Neural cell (in vitro differentiated cells): ENCODE data around the gene SLC6A20. TPM values are rescaled to one million over a fixed set of nuclear protein-coding genes. Genes with fewer than 3 reads are reported as not detected.

ENCODE experiments used
- H2AFZ ChIP-seq: fragments of 200-600, 300-800 bp; sonication (generic), shearing (Covaris generic); 2 replicates; pipeline ENCODE4 v1.6.0; 2014; ENCODE audit warnings: low read depth, mild to moderate bottlenecking, antibody characterized with exemption, low read length, moderate library complexity
- H3F3A ChIP-seq: fragments of 200-600 bp; shearing (Covaris generic); 2 replicates; pipeline ENCODE4 v1.6.1; 2016; ENCODE audit warnings: mild to moderate bottlenecking, moderate library complexity, mixed read lengths, antibody characterized with exemption, low read length; ENCODE audit not compliant: insufficient read depth, poor library complexity, severe bottlenecking
- H3K27ac ChIP-seq: fragments of 200-600, 300-800 bp; sonication (generic), shearing (Covaris generic); 2 replicates; pipeline ENCODE4 v1.5.1; 2014; ENCODE audit warnings: mild to moderate bottlenecking, low read length, moderate library complexity
- H3K27me3 ChIP-seq: fragments of 300-800, 200-600 bp; sonication (generic), shearing (Covaris generic); 2 replicates; pipeline ENCODE4 v1.6.0; 2014; ENCODE audit warnings: mild to moderate bottlenecking, low read depth, low read length, moderate library complexity; ENCODE audit not compliant: insufficient read depth
- H3K36me3 ChIP-seq: fragments of 300-800, 200-600 bp; sonication (generic), shearing (Covaris generic); 2 replicates; pipeline ENCODE4 v1.5.1; 2014; ENCODE audit warnings: mild to moderate bottlenecking, antibody characterized with exemption, low read length, moderate library complexity; ENCODE audit not compliant: insufficient read depth
- H3K4me2 ChIP-seq: fragments of 300-800, 200-600 bp; sonication (generic), shearing (Covaris generic); 2 replicates; pipeline ENCODE4 v1.6.0; 2014; ENCODE audit warnings: mild to moderate bottlenecking, low read length
- H3K4me3 ChIP-seq: fragments of 300-800, 200-600 bp; sonication (generic), shearing (Covaris generic); 2 replicates; pipeline ENCODE4 v1.5.1; 2014; ENCODE audit warnings: mild to moderate bottlenecking, low read length, moderate library complexity
- H3K79me2 ChIP-seq: fragments of 200-600 bp; shearing (Covaris generic); replicated peaks from 2 replicates; pipeline ENCODE4 v1.6.0; 2014; ENCODE audit warnings: mild to moderate bottlenecking, low read length, moderate library complexity; ENCODE audit not compliant: insufficient read depth
- H3K9ac ChIP-seq: fragments of 300-800, 200-600 bp; sonication (generic), shearing (Covaris generic); 2 replicates; pipeline ENCODE4 v1.6.1; 2016; ENCODE audit warnings: mild to moderate bottlenecking, low read length, mixed read lengths
- H3K9me2 ChIP-seq: fragments of 200-600 bp; shearing (Covaris generic); 2 replicates; pipeline ENCODE4 v1.6.1; 2016; ENCODE audit warnings: mild to moderate bottlenecking, low read length, mixed read lengths; ENCODE audit not compliant: insufficient read depth
- H3K9me3 ChIP-seq: fragments of 200-600, 300-800 bp; sonication (generic), shearing (Covaris generic); 2 replicates; pipeline ENCODE4 v1.6.1; 2016; ENCODE audit warnings: mild to moderate bottlenecking, mixed run types, low read length, moderate library complexity, mixed read lengths
- H4K20me1 ChIP-seq: fragments of 200-600 bp; shearing (Covaris generic); 2 replicates; pipeline ENCODE4 v1.6.1; 2016; ENCODE audit warnings: mild to moderate bottlenecking, mixed run types; ENCODE audit not compliant: insufficient read depth
- EP300 ChIP-seq: fragments of 450-650 bp; conservative IDR thresholded peaks from 2 replicates; pipeline ENCODE4 v1.6.1; 2014; ENCODE audit warnings: antibody characterized with exemption, mild to moderate bottlenecking, moderate library complexity; ENCODE audit not compliant: poor library complexity, severe bottlenecking
- EZH2 ChIP-seq: fragments of 200-600, 300-800 bp; shearing (Covaris generic), sonication (generic); IDR thresholded peaks from 2 replicates; pipeline ENCODE4 v1.6.1; 2014; ENCODE audit warnings: antibody characterized with exemption, low read length, borderline replicate concordance, mild to moderate bottlenecking; ENCODE audit not compliant: insufficient read depth, poor library complexity, severe bottlenecking
- MXI1 ChIP-seq: fragments of 450-650 bp; conservative IDR thresholded peaks from 2 replicates; pipeline ENCODE4 v1.6.1; 2014; ENCODE audit warnings: antibody characterized with exemption, mild to moderate bottlenecking; ENCODE audit not compliant: poor library complexity, severe bottlenecking
- POLR2AphosphoS5 ChIP-seq: IDR thresholded peaks from 2 replicates; pipeline ENCODE4 v1.6.1; 2012
- RAD21 ChIP-seq: fragments of 450-650 bp; conservative IDR thresholded peaks from 2 replicates; pipeline ENCODE4 v1.6.1; 2014; ENCODE audit warnings: antibody characterized with exemption, mild to moderate bottlenecking, moderate library complexity
- SMC3 ChIP-seq: fragments of 450-650 bp; conservative IDR thresholded peaks from 2 replicates; pipeline ENCODE4 v1.6.1; 2014; ENCODE audit warnings: antibody characterized with exemption, mild to moderate bottlenecking, moderate library complexity; ENCODE audit not compliant: poor library complexity
- TAF1 ChIP-seq: IDR thresholded peaks from 2 replicates; pipeline ENCODE4 v1.6.1; 2012; ENCODE audit warnings: low read depth
- polyA plus RNA-seq: library from polyadenylated mRNA; depleted of rRNA; stranded (reverse); fragments of >200 nt; gene quantifications from 2 replicates; pipeline ENCODE4 v1.2.3, GENCODE V29; 2014
- TF ChIP-seq, protein P1 (sequence below): fragments of 450-650 bp; IDR thresholded peaks from 2 replicates; pipeline ENCODE4 v1.5.1; 2014; ENCODE audit warnings: antibody characterized with exemption, mild to moderate bottlenecking, moderate library complexity; ENCODE audit not compliant: poor library complexity, severe bottlenecking
- TF ChIP-seq, protein P2 (sequence below): IDR thresholded peaks from 2 replicates; pipeline ENCODE4 v1.6.1; 2012; ENCODE audit warnings: borderline replicate concordance

The SLC6A20 gene
- polyA plus RNA-seq, 1 donor from 2014 or later, result not detected

DNA sequence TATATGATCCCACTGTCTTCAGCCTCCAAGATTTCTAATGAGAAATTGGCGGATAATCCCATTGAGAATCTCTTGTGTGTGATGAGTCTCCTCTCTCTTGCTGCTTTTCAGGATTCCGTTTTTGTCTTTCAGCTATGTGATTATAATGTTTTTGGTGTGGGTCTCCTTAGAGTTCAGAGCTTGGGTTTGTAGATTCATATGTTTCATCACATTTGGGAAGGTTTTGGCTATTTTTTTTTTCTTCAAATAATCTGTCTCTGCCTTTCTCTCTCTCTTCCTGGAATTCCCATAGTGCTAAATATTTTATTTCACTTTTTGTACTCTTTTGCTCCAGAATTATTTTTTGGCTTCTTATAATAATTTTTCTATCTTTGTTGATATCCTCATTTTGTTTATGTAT is 66.7 kb downstream of the SLC6A20 start:
- no peak overlapping the region for H3K9ac ChIP-seq
- no peak overlapping the region for H3K4me2 ChIP-seq
- no peaks in the 10 kb centered on the region for H4K20me1 ChIP-seq
- no peak overlapping the region for H3K4me3 ChIP-seq
- TF ChIP-seq RAD21 (no peak), EZH2 (no peak), SMC3 (no peak), POLR2AphosphoS5 (no peak), EP300 (no peak), TAF1 (no peak), MXI1 (no peak)
- TF ChIP-seq, protein P1, sequence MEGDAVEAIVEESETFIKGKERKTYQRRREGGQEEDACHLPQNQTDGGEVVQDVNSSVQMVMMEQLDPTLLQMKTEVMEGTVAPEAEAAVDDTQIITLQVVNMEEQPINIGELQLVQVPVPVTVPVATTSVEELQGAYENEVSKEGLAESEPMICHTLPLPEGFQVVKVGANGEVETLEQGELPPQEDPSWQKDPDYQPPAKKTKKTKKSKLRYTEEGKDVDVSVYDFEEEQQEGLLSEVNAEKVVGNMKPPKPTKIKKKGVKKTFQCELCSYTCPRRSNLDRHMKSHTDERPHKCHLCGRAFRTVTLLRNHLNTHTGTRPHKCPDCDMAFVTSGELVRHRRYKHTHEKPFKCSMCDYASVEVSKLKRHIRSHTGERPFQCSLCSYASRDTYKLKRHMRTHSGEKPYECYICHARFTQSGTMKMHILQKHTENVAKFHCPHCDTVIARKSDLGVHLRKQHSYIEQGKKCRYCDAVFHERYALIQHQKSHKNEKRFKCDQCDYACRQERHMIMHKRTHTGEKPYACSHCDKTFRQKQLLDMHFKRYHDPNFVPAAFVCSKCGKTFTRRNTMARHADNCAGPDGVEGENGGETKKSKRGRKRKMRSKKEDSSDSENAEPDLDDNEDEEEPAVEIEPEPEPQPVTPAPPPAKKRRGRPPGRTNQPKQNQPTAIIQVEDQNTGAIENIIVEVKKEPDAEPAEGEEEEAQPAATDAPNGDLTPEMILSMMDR, result no peak
- TF ChIP-seq, protein P2, sequence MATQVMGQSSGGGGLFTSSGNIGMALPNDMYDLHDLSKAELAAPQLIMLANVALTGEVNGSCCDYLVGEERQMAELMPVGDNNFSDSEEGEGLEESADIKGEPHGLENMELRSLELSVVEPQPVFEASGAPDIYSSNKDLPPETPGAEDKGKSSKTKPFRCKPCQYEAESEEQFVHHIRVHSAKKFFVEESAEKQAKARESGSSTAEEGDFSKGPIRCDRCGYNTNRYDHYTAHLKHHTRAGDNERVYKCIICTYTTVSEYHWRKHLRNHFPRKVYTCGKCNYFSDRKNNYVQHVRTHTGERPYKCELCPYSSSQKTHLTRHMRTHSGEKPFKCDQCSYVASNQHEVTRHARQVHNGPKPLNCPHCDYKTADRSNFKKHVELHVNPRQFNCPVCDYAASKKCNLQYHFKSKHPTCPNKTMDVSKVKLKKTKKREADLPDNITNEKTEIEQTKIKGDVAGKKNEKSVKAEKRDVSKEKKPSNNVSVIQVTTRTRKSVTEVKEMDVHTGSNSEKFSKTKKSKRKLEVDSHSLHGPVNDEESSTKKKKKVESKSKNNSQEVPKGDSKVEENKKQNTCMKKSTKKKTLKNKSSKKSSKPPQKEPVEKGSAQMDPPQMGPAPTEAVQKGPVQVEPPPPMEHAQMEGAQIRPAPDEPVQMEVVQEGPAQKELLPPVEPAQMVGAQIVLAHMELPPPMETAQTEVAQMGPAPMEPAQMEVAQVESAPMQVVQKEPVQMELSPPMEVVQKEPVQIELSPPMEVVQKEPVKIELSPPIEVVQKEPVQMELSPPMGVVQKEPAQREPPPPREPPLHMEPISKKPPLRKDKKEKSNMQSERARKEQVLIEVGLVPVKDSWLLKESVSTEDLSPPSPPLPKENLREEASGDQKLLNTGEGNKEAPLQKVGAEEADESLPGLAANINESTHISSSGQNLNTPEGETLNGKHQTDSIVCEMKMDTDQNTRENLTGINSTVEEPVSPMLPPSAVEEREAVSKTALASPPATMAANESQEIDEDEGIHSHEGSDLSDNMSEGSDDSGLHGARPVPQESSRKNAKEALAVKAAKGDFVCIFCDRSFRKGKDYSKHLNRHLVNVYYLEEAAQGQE, result no peak
- no peaks in the 10 kb centered on the region for H3K9me3 ChIP-seq
- no peaks in the 10 kb centered on the region for H3K27me3 ChIP-seq
- H3K36me3 ChIP-seq, result peaks cover 5% of the 10 kb centered on the region
- no peaks in the 10 kb centered on the region for H3F3A ChIP-seq
- H3K79me2 ChIP-seq, result peaks cover 6% of the 10 kb centered on the region
- H3K27ac ChIP-seq, result no peak overlapping the region
- no peak overlapping the region for H2AFZ ChIP-seq
- H3K9me2 ChIP-seq, result no peaks in the 10 kb centered on the region

DNA sequence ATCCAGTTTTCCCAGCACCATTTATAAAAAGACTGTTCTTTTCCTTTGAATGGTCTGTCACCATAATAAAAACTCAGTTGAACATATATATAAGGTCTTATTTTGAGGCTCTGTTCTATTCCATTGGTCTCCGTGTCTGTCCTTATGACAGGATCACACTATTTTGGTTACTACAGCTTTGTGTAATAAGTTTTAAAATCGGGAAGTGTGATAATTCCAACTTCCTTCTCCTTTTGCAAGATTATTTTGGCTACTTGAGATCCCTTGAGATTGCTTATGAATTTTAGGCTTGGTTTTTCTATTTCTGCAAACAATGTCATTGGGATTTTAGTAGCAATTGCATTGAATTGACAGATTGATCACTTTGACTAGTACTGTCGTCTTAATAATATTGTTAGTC is 71.4 kb downstream of the SLC6A20 start:
- TF ChIP-seq TAF1, result no peak
- no peak for TF ChIP-seq EP300
- no peak for TF ChIP-seq RAD21
- TF ChIP-seq EZH2, result no peak
- TF ChIP-seq MXI1, result no peak
- TF ChIP-seq, protein P2, result no peak
- no peak for TF ChIP-seq POLR2AphosphoS5
- TF ChIP-seq, protein P1, result no peak
- TF ChIP-seq SMC3, result no peak
- peaks cover 10% of the 10 kb centered on the region for H3K36me3 ChIP-seq
- H2AFZ ChIP-seq, result no peak overlapping the region
- H3K4me3 ChIP-seq, result no peak overlapping the region
- no peaks in the 10 kb centered on the region for H4K20me1 ChIP-seq
- no peaks in the 10 kb centered on the region for H3K27me3 ChIP-seq
- no peak overlapping the region for H3K9ac ChIP-seq
- H3K9me3 ChIP-seq, result no peaks in the 10 kb centered on the region
- H3K4me2 ChIP-seq, result no peak overlapping the region
- H3F3A ChIP-seq, result no peaks in the 10 kb centered on the region
- no peaks in the 10 kb centered on the region for H3K9me2 ChIP-seq
- H3K27ac ChIP-seq, result no peak overlapping the region
- H3K79me2 ChIP-seq, result peaks cover 6% of the 10 kb centered on the region
